H9 (cell line): ENCODE measurements around the gene KLF17. TPM values are rescaled to one million over a fixed set of nuclear protein-coding genes. Genes with fewer than 3 reads are reported as not detected.
"Not testable (repeated sequence)": the region's sequence is repeated elsewhere in the genome, so short reads cannot be mapped to it uniquely, and the experiment has no call there.

Experiments
- DNase-seq: peaks from one replicate; pipeline ENCODE4 v3.0.0-alpha.2; 2017
- H2AFZ ChIP-seq: one replicate; pipeline ENCODE4 v1.6.1; 2013; ENCODE audit warnings: mild to moderate bottlenecking, low read length, control low read depth, moderate library complexity
- H2AK5ac ChIP-seq: 2 replicates; pipeline ENCODE4 v1.6.1; 2013; ENCODE audit warnings: low read length, control low read depth, mixed read lengths; ENCODE audit not compliant: insufficient read length
- H2BK120ac ChIP-seq: one replicate; pipeline ENCODE4 v1.6.1; 2013; ENCODE audit warnings: low read depth, mild to moderate bottlenecking, low read length, control low read depth, inconsistent platforms; ENCODE audit not compliant: poor library complexity, severe bottlenecking
- H2BK12ac ChIP-seq: 2 replicates; pipeline ENCODE4 v1.6.1; 2013; ENCODE audit warnings: low read length, control low read depth, mixed read lengths, low read depth; ENCODE audit not compliant: insufficient read length
- H2BK15ac ChIP-seq: 2 replicates; pipeline ENCODE4 v1.6.1; 2013; ENCODE audit warnings: low read depth, low read length, control low read depth
- H2BK20ac ChIP-seq: one replicate; pipeline ENCODE4 v1.6.1; 2013; ENCODE audit warnings: low read depth, mild to moderate bottlenecking, low read length, control low read depth, inconsistent platforms; ENCODE audit not compliant: poor library complexity, severe bottlenecking
- H2BK5ac ChIP-seq: 2 replicates; pipeline ENCODE4 v1.6.1; 2013; ENCODE audit warnings: low read length, control low read depth, mixed read lengths; ENCODE audit not compliant: insufficient read length
- H3K14ac ChIP-seq: 2 replicates; pipeline ENCODE4 v1.6.1; 2013; ENCODE audit warnings: low read length, control low read depth; ENCODE audit not compliant: insufficient read depth
- H3K18ac ChIP-seq: 2 replicates; pipeline ENCODE4 v1.6.1; 2013; ENCODE audit warnings: low read depth, mild to moderate bottlenecking, mixed read lengths, low read length, control low read depth; ENCODE audit not compliant: insufficient read length
- H3K23ac ChIP-seq: 2 replicates; pipeline ENCODE4 v1.6.1; 2013; ENCODE audit warnings: low read length, control low read depth, mixed read lengths, low read depth; ENCODE audit not compliant: insufficient read length
- H3K23me2 ChIP-seq: 2 replicates; pipeline ENCODE4 v1.6.1; 2013; ENCODE audit warnings: low read depth, mild to moderate bottlenecking, mixed read lengths, low read length, control low read depth; ENCODE audit not compliant: insufficient read length, poor library complexity, severe bottlenecking
- H3K27ac ChIP-seq: 2 replicates; pipeline ENCODE4 v1.5.1; 2013; ENCODE audit warnings: low read length, control low read depth, mixed read lengths, low read depth; ENCODE audit not compliant: insufficient read length
- H3K27me3 ChIP-seq: 2 replicates; pipeline ENCODE4 v1.6.1; 2013; ENCODE audit warnings: low read length, control low read depth, inconsistent platforms; ENCODE audit not compliant: insufficient read depth
- H3K4ac ChIP-seq: 2 replicates; pipeline ENCODE4 v1.6.1; 2013; ENCODE audit warnings: low read depth, mild to moderate bottlenecking, control low read depth, inconsistent platforms, low read length, moderate library complexity
- H3K4me1 ChIP-seq: 2 replicates; pipeline ENCODE4 v1.6.1; 2013; ENCODE audit warnings: low read length, control low read depth, inconsistent platforms; ENCODE audit not compliant: insufficient read depth
- H3K4me2 ChIP-seq: 2 replicates; pipeline ENCODE4 v1.6.1; 2013; ENCODE audit warnings: low read length, control low read depth, mixed read lengths; ENCODE audit not compliant: insufficient read length, insufficient read depth
- H3K56ac ChIP-seq: 2 replicates; pipeline ENCODE4 v1.6.1; 2013; ENCODE audit warnings: low read depth, mild to moderate bottlenecking, mixed read lengths, low read length, control low read depth; ENCODE audit not compliant: insufficient read length
- H3K79me1 ChIP-seq: 2 replicates; pipeline ENCODE4 v1.6.1; 2013; ENCODE audit warnings: low read depth, mild to moderate bottlenecking, moderate library complexity, low read length, control low read depth, inconsistent platforms; ENCODE audit not compliant: insufficient read depth, poor library complexity, severe bottlenecking
- H3K79me2 ChIP-seq: 2 replicates; pipeline ENCODE4 v1.6.1; 2013; ENCODE audit warnings: low read length, control low read depth, inconsistent platforms; ENCODE audit not compliant: insufficient read depth
- H3K9ac ChIP-seq: 2 replicates; pipeline ENCODE4 v1.6.1; 2013; ENCODE audit warnings: low read length, control low read depth, mixed read lengths; ENCODE audit not compliant: insufficient read length; ENCODE audit errors: extremely low read depth
- H3K9me3 ChIP-seq: one replicate; pipeline ENCODE4 v1.6.1; 2013; ENCODE audit warnings: low read depth, low read length, inconsistent platforms; ENCODE audit not compliant: control insufficient read depth
- H3T11ph ChIP-seq: one replicate; pipeline ENCODE4 v1.6.1; 2013; ENCODE audit warnings: mild to moderate bottlenecking, low read length, control low read depth, inconsistent platforms
- H4K20me1 ChIP-seq: one replicate; pipeline ENCODE4 v1.6.1; 2013; ENCODE audit not compliant: control insufficient read depth, insufficient read length, insufficient read depth
- H4K5ac ChIP-seq: 2 replicates; pipeline ENCODE4 v1.6.1; 2013; ENCODE audit warnings: low read depth, mild to moderate bottlenecking, mixed read lengths, low read length, control low read depth; ENCODE audit not compliant: insufficient read length
- H4K8ac ChIP-seq: replicated peaks from 2 replicates; pipeline ENCODE4 v1.6.1; 2013; ENCODE audit warnings: low read length, control low read depth, mixed read lengths, low read depth; ENCODE audit not compliant: insufficient read length
- H4K91ac ChIP-seq: 2 replicates; pipeline ENCODE4 v1.6.1; 2013; ENCODE audit warnings: low read depth, mild to moderate bottlenecking, moderate library complexity, mixed read lengths, low read length, control low read depth; ENCODE audit not compliant: insufficient read length
- H3K27ac Mint-ChIP-seq, 3 experiments: 2 replicates in 2 of 3; 3 replicates in 1 of 3; pipeline ENCODE4 v1.8.0; 2020 to 2021; ENCODE audit warnings: mixed read lengths in 3 of 3, mild to moderate bottlenecking in 1 of 3, moderate library complexity in 1 of 3
- H3K27me3 Mint-ChIP-seq: 2 replicates; pipeline ENCODE4 v1.8.0; 2021; ENCODE audit warnings: low read depth, mild to moderate bottlenecking, moderate library complexity, mixed read lengths
- H3K36me3 Mint-ChIP-seq, 3 experiments: 2 replicates in 2 of 3; 3 replicates in 1 of 3; pipeline ENCODE4 v1.8.0; 2020 to 2021; ENCODE audit warnings: low read depth in 3 of 3, mixed read lengths in 3 of 3; ENCODE audit not compliant: insufficient read depth in 1 of 3
- H3K4me1 Mint-ChIP-seq, 2 experiments: 2 replicates each; pipeline ENCODE4 v1.8.0; 2020; ENCODE audit warnings: mixed read lengths in 2 of 2
- H3K4me3 Mint-ChIP-seq, 2 experiments: 2 replicates in 1 of 2; 3 replicates in 1 of 2; pipeline ENCODE4 v1.8.0; 2020 to 2021; ENCODE audit warnings: mild to moderate bottlenecking in 2 of 2, mixed read lengths in 2 of 2, moderate library complexity in 1 of 2
- H3K9me3 Mint-ChIP-seq, 2 experiments: 2 replicates in 1 of 2; 3 replicates in 1 of 2; pipeline ENCODE4 v1.8.0; 2020; ENCODE audit warnings: mild to moderate bottlenecking in 2 of 2, mixed read lengths in 2 of 2, moderate library complexity in 1 of 2
- WGBS: extraction: QIAGEN DNeasy Blood & Tissue Kit; methylation state at CpG from one replicate; pipeline ENCODE4 v1.1.7; 2013; ENCODE audit warnings: missing lambda C conversion rate, low lambda C conversion rate, mixed read lengths; ENCODE audit not compliant: insufficient read length; ENCODE audit errors: extremely low coverage; 5-methylcytosine and 5-hydroxymethylcytosine counted together
- total RNA-seq: library from RNA; stranded (reverse); gene quantifications from 2 replicates; pipeline ENCODE4 v1.2.1, GENCODE V29; 2021
- TF ChIP-seq, protein P1 (sequence below): fragments of 200-600 bp; sonication (generic); conservative IDR thresholded peaks from 3 replicates; pipeline ENCODE4 v1.8.0; 2021; ENCODE audit warnings: antibody characterized with exemption, mild to moderate bottlenecking

The KLF17 gene
- total RNA-seq, 1 experiment from 2014 or later = 0.09 TPM

GRCh38 chr1:44114098-44114497, 4.5 kb upstream of the KLF17 start:
- no peaks in the 10 kb centered on the region for H4K20me1 ChIP-seq
- no peak overlapping the region for H2AK5ac ChIP-seq
- no peaks in the 10 kb centered on the region for H3K9me3 ChIP-seq
- no peak overlapping the region for H2BK120ac ChIP-seq
- no peaks in the 10 kb centered on the region for H3K79me1 ChIP-seq
- H3K23me2 ChIP-seq = no peaks in the 10 kb centered on the region
- no peak overlapping the region for H3K14ac ChIP-seq
- H3K79me2 ChIP-seq = no peaks in the 10 kb centered on the region
- no peak overlapping the region for H4K91ac ChIP-seq
- no peaks in the 10 kb centered on the region for H3K27me3 ChIP-seq
- no peak overlapping the region for H3K4me2 ChIP-seq
- H3K27ac Mint-ChIP-seq = no peak overlapping the region
- DNase-seq = no peak
- peaks cover 2% of the 10 kb centered on the region for H3K27me3 Mint-ChIP-seq
- no peaks in the 10 kb centered on the region for H3K4me1 ChIP-seq
- TF ChIP-seq, protein P1, sequence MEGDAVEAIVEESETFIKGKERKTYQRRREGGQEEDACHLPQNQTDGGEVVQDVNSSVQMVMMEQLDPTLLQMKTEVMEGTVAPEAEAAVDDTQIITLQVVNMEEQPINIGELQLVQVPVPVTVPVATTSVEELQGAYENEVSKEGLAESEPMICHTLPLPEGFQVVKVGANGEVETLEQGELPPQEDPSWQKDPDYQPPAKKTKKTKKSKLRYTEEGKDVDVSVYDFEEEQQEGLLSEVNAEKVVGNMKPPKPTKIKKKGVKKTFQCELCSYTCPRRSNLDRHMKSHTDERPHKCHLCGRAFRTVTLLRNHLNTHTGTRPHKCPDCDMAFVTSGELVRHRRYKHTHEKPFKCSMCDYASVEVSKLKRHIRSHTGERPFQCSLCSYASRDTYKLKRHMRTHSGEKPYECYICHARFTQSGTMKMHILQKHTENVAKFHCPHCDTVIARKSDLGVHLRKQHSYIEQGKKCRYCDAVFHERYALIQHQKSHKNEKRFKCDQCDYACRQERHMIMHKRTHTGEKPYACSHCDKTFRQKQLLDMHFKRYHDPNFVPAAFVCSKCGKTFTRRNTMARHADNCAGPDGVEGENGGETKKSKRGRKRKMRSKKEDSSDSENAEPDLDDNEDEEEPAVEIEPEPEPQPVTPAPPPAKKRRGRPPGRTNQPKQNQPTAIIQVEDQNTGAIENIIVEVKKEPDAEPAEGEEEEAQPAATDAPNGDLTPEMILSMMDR = no peak
- H3K18ac ChIP-seq = no peak overlapping the region
- H3K23ac ChIP-seq = no peak overlapping the region
- no peak overlapping the region for H3K27ac ChIP-seq
- H2BK20ac ChIP-seq = no peak overlapping the region
- no peaks in the 10 kb centered on the region; a peak in 2 of 5 replicates for H3K9me3 Mint-ChIP-seq
- no peak overlapping the region for H3K9ac ChIP-seq
- H4K8ac ChIP-seq = no peak overlapping the region
- H3K36me3 Mint-ChIP-seq = no peaks in the 10 kb centered on the region; a peak in 1 of 7 replicates
- no peak overlapping the region for H2BK5ac ChIP-seq
- no peak overlapping the region for H3K56ac ChIP-seq
- no peak overlapping the region for H3T11ph ChIP-seq
- no CpG with 5 or more reads among the region's 7 CpGs for WGBS
- H3K4me3 Mint-ChIP-seq = no peak overlapping the region
- no peak overlapping the region for H3K4ac ChIP-seq
- no peak overlapping the region for H2BK15ac ChIP-seq
- H3K4me1 Mint-ChIP-seq = peaks cover 11 to 12% of the 10 kb centered on the region in 2 experiments
- H4K5ac ChIP-seq = no peak overlapping the region
- H2BK12ac ChIP-seq = no peak overlapping the region
- no peak overlapping the region for H2AFZ ChIP-seq

- not testable (repeated sequence) for H4K8ac ChIP-seq, H2BK12ac ChIP-seq, H2AFZ ChIP-seq, H3K27ac ChIP-seq, H4K5ac ChIP-seq, H3K23me2 ChIP-seq, H3K4me1 ChIP-seq, DNase-seq, H3K79me2 ChIP-seq, H3K79me1 ChIP-seq, H4K20me1 ChIP-seq, H2BK20ac ChIP-seq, H3T11ph ChIP-seq, H3K56ac ChIP-seq, H3K9me3 Mint-ChIP-seq, H4K91ac ChIP-seq, H3K27me3 Mint-ChIP-seq, H3K36me3 Mint-ChIP-seq, H2AK5ac ChIP-seq, H3K9me3 ChIP-seq, H3K14ac ChIP-seq, H3K4me2 ChIP-seq, H3K4me3 Mint-ChIP-seq, H3K27me3 ChIP-seq, H3K9ac ChIP-seq, H3K18ac ChIP-seq, H3K4ac ChIP-seq, H3K23ac ChIP-seq, H2BK15ac ChIP-seq, H3K27ac Mint-ChIP-seq, H2BK120ac ChIP-seq, H2BK5ac ChIP-seq
- peaks cover 25 to 26% of the 10 kb centered on the region in 2 experiments for H3K4me1 Mint-ChIP-seq
- WGBS = no CpG with 5 or more reads among the region's 10 CpGs
These were observed 1.3 kb upstream of the KLF17 start for GRCh38 chr1:44117272-44117671.
